IPS-18c (cell line): ENCODE data around the gene ERMP1.
A peak's percentile ranks its signal among the peaks of the same experiment; 100 is the strongest.
"Not testable (repeated sequence)": the region's sequence is repeated elsewhere in the genome, so short reads cannot be mapped to it uniquely, and the experiment has no call there.

Experiments used
- H3K4me3 ChIP-seq: 2 replicates; pipeline ENCODE4 v1.7.0; 2013; ENCODE audit warnings: low read depth, mild to moderate bottlenecking, low read length, moderate library complexity; ENCODE audit not compliant: insufficient read depth
- H3K9me3 ChIP-seq: one replicate; pipeline ENCODE4 v1.6.1; 2013; ENCODE audit warnings: mild to moderate bottlenecking, low read length, moderate library complexity; ENCODE audit not compliant: control insufficient read depth, insufficient read depth

The ERMP1 gene, protein sequence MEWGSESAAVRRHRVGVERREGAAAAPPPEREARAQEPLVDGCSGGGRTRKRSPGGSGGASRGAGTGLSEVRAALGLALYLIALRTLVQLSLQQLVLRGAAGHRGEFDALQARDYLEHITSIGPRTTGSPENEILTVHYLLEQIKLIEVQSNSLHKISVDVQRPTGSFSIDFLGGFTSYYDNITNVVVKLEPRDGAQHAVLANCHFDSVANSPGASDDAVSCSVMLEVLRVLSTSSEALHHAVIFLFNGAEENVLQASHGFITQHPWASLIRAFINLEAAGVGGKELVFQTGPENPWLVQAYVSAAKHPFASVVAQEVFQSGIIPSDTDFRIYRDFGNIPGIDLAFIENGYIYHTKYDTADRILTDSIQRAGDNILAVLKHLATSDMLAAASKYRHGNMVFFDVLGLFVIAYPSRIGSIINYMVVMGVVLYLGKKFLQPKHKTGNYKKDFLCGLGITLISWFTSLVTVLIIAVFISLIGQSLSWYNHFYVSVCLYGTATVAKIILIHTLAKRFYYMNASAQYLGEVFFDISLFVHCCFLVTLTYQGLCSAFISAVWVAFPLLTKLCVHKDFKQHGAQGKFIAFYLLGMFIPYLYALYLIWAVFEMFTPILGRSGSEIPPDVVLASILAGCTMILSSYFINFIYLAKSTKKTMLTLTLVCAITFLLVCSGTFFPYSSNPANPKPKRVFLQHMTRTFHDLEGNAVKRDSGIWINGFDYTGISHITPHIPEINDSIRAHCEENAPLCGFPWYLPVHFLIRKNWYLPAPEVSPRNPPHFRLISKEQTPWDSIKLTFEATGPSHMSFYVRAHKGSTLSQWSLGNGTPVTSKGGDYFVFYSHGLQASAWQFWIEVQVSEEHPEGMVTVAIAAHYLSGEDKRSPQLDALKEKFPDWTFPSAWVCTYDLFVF

GRCh38 chr9:5832538-5833529 is at the start of gene ERMP1:
Gene ERMP1 (minus strand): TSS chr9:5833117. CDS start chr9:5833027, 90 bp downstream.
- H3K9me3 ChIP-seq = no peaks in the 10 kb centered on the region
- H3K4me3 ChIP-seq = peak within 1 kb of the TSS; percentile 84

DNA sequence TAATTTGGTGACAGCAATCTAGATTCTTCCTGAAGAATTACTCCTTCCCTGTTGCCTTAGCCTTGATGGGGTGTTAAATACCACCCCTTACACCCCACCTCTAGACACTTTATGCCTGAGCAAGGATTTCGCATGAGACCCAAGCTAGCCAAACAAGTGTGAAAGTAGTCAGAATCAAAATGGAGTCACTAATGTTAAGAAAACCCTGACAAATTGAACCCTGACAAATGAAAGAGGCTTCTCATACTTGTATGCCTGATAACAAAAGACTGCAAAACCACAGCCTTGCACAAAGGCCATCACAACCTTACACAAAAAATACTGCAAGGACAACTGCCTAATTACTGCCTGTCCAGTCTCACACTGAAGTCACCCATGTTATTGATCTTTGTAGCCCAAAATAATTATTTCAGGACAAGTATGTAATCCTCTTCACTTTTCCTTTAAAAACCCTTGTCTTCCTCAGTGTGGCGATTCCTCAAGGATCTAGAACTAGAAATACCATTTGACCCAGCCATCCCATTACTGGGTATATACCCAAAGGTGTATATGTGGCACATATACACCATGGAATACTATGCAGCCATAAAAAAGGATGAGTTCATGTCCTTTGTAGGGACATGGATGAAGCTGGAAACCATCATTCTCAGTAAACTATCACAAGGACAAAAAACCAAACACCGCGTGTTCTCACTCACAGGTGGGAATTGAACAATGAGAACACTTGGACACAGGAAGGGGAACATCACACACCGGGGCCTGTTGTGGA is 49.5 kb upstream of the ERMP1 start:
- H3K9me3 ChIP-seq = not testable (repeated sequence)

DNA sequence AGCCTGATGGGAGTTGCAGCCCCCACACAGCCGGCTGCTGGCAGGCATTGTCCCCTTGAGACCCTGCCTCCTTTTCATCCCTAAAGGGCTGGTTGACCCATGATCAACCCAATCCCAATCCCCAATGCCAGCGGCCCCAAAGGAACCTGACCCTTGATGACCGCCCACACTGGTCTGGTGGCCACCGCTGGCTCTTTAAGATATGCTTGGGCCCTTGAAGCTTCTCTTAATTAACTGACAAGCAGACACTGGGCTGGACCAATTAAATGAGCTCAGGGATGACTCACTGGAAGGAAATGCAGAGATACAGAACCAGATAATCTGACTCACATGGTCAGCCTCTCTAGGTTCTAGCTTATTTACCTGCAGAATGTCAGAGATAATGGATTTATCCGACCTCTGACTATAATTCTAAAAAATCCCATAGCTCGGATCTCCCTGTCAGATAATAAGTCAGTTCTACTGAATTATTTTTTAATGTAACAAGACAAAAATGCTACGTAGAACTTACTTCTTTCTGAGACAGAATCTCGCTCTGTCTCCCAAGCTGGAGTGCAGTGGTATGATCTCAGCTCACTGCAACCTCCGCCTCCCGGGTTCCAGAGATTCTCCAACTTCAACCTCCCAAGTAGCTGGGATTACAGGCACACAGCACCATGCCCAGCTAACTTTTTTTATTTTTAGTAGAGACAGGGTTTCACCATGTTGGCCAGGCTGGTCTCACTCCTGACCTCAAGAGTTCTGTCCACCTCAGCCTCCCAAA is 46.7 kb upstream of the ERMP1 start:
- Histone ChIP-seq H3K9me3 (peaks cover 2% of the 10 kb centered on the region), H3K4me3 (no peak overlapping the region)

More for the DNA sequence above, 49.5 kb upstream of the ERMP1 start:
- not testable (repeated sequence) for H3K4me3 ChIP-seq

GRCh38 chr9:5876711-5877110 is 43.8 kb upstream of the ERMP1 start:
- Histone ChIP-seq H3K9me3 (no peaks in the 10 kb centered on the region), H3K4me3 (no peak overlapping the region)

GRCh38 chr9:5876026-5876425 is 43.1 kb upstream of the ERMP1 start:
- Histone ChIP-seq H3K4me3 (no peak overlapping the region), H3K9me3 (no peaks in the 10 kb centered on the region)

GRCh38 chr9:5874048-5874447 is 41.1 kb upstream of the ERMP1 start:
- no peak overlapping the region for H3K4me3 ChIP-seq
- no peaks in the 10 kb centered on the region for H3K9me3 ChIP-seq

GRCh38 chr9:5873439-5873838 is 40.5 kb upstream of the ERMP1 start:
- no peak overlapping the region for H3K4me3 ChIP-seq
- H3K9me3 ChIP-seq = no peaks in the 10 kb centered on the region

DNA sequence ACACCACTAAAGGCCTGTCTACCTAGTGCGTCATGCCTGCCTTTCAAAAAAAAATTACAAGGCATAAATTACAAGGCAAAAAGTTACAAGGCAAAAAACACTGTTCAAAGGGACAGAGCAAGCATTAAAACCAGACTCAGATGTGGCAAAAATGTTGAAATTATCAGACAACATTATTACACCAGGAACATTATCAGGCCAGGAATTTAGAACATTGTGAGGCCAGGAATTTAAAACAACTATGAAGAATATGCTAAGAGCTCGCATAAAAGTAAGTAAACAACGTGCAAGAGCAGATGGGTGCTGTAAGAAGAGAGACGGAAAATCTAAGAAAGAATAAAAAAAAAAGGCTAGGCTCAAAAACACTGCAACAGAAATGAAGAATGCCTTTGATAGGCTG is 39.6 kb upstream of the ERMP1 start:
- no peaks in the 10 kb centered on the region for H3K9me3 ChIP-seq
- no peak overlapping the region for H3K4me3 ChIP-seq

DNA sequence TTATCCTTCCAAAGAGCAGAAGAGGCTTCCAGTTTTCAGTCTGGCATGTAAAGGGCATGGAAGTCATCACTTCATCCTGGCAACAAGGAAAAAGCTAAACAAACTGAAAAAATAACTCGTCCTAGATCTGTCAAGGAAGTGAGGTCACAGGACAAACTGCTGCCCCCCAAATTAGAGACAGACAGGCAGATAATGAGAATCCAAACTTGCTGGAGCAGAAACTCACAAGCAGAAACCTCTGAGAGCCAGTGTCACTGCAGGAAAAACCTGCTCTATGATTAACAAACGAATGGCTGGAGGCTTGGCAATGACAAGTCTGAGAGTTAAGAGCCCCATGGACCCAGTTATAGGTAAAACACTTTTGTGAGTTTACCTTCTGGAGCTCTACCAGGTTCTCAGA is 38.9 kb upstream of the ERMP1 start:
- no peaks in the 10 kb centered on the region for H3K9me3 ChIP-seq
- H3K4me3 ChIP-seq = no peak overlapping the region

DNA sequence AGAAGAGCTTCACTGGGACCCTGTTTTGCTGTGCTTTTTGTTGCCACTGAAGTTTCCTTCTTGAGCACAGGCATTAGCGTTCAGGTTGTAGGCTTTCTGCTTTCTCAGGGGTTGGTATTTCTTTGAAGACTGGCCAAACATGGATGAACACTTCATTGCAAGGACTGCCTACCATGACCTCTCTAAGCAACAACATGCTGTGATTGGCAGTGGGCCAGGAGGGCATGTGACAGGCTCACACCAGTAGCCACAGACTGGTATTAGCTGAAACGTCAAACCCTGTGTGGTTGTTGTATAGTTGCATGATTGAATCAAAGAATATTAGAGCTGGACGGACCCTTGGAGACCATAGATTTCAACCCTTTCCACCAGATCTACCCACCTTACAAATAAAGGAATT is 37.8 kb upstream of the ERMP1 start:
- H3K4me3 ChIP-seq = no peak overlapping the region
- no peaks in the 10 kb centered on the region for H3K9me3 ChIP-seq

- no peaks in the 10 kb centered on the region for H3K9me3 ChIP-seq
These were observed 37.1 kb upstream of the ERMP1 start for GRCh38 chr9:5870020-5870339.

DNA sequence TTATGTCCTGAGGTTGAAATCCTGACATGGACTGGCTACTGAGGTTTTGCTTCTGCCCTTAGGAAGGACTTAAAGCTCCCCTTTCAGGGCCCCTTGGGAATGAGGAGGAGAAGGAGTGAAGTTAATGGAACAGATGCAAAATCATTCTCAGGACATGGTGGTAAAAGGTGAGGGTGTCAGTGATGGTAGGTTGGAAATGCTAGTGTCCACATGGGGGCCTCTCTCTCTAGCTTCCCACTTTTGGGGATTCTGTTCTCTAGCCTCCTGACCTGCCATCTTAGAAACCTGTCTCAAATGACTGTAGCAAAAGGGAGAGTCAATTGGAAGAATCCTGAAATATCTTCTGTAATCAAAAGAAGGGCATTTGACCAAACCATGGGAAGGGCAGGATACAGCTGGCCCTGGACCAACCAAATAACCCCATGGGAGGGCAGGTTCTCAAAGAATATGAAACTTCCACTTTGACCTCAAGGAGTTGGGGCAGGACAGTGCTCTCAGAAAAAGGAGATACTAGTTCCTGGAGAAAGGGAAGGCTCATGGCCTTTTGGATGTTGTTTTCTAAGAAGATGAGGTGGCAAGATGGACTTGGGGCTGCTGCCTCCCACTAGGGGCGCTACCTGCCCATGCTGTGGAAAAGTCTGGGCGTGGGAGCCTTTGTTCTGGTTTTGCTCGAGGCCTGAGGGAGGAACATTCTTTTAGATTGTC is 36.5 kb upstream of the ERMP1 start:
- Histone ChIP-seq H3K4me3 (no peak overlapping the region), H3K9me3 (no peaks in the 10 kb centered on the region)

More at GRCh38 chr9:5870020-5870339, 37.1 kb upstream of the ERMP1 start:
- H3K4me3 ChIP-seq = no peak overlapping the region

GRCh38 chr9:5868235-5868634 is 35.3 kb upstream of the ERMP1 start:
- Histone ChIP-seq H3K9me3 (no peaks in the 10 kb centered on the region), H3K4me3 (no peak overlapping the region)

DNA sequence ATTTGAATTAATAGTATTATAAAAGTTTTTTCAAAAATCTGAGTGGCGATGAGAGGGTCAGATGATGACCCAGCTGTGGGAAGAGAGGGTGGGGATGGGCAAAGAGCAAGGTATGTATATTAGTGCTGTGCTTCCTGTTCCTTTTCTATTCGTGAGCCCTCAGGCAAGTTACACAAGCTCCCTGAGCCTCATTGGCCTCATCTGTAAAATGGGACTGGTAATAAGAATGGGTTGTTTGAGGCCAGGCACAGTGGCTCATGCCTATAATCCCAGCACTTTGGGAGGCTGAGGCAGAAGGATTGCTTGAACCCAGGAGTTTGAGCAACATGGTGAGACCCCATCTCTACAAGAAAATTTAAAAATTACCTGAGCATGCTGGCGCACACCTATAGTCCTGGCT is 33.8 kb upstream of the ERMP1 start:
- Histone ChIP-seq H3K9me3 (no peaks in the 10 kb centered on the region), H3K4me3 (no peak overlapping the region)

DNA sequence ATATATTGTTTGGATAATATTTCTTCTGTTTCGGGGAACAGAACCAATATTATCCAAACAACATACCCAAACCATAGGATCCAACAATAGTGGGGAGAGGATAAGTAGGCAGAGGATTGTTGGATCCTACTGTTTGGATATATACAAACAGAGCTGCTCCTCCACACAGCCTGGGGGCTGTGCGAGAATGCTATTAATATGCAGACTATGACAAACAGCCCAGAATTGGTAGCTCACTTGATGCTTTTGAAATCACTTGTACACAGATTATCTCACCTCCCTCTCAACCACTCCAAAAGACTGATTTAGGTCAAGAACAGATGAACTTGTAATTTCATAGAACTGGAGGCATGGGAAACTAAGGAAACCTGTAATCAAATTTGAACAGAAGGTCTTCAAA is 33.4 kb upstream of the ERMP1 start:
- Histone ChIP-seq H3K9me3 (no peaks in the 10 kb centered on the region), H3K4me3 (no peak overlapping the region)
